NCI-H1417 (cell line): Measurements from ENCODE around the gene RTTN.
"Not testable (repeated sequence)": the region's sequence is repeated elsewhere in the genome, so short reads cannot be mapped to it uniquely, and the experiment has no call there.

Source experiments
- DNase-seq, 3 experiments: peaks; one replicate each; lab custom pipeline; 2025; lab: John Stamatoyannopoulos, UW

The RTTN gene

GRCh38 chr18:70154591-70155194, 50.8 kb downstream of the RTTN start:
- no peak for DNase-seq

DNA sequence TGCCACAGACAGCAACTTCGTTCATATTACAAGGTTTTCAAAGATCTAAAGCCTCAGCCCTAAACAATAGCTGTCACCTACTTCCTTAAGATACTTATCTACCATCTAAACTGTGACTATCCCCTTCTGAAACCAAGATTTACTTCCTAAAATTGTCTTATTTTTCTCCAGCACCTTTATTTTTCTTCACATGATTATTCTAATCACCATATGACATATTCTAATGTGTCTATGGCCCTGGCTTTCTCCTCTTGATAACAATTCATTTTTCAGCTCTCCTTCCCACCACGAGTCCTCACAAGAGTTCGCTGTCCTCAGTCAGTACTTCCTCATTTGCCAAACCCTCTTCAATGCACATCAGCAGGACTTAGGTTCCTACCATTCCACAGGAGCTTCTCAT, 53.9 kb downstream of the RTTN start:
- no peak for DNase-seq

DNA sequence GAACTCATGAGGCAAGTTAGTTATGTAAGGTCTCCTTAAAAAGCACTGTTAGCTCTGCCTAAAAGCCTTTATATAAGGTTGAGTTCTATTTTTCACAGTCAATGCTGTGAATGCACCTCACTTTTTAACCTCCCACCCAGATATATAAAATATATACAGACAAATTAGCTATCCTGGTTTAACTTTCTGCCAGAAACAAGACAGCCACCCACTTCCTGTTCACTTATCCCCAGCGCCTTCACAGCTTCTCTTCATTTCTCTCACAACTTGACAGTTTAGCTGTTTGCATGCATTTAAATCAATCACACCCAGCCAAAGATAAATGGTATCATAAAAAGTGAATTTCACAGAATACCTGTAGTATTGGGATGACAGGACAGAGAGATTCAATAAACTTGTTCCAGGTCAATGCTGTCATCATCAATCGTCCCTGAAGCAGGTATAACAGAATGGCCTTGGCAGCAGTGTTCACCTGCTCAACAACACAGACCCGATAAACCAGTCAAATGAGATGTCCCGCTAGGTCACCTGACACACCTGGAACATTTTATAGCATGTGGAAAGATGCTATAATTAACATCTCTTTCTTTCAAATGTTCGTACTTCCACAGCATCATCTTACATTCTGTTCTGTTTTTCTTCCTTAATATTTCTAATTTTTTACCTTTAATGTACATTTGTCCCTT, 55.7 kb downstream of the RTTN start:
- DNase-seq: peak in 2 of 3 experiments; percentile 15 to 58

- no peak for DNase-seq
Measured at GRCh38 chr18:70149156-70149555, 56.3 kb downstream of the RTTN start.

DNA sequence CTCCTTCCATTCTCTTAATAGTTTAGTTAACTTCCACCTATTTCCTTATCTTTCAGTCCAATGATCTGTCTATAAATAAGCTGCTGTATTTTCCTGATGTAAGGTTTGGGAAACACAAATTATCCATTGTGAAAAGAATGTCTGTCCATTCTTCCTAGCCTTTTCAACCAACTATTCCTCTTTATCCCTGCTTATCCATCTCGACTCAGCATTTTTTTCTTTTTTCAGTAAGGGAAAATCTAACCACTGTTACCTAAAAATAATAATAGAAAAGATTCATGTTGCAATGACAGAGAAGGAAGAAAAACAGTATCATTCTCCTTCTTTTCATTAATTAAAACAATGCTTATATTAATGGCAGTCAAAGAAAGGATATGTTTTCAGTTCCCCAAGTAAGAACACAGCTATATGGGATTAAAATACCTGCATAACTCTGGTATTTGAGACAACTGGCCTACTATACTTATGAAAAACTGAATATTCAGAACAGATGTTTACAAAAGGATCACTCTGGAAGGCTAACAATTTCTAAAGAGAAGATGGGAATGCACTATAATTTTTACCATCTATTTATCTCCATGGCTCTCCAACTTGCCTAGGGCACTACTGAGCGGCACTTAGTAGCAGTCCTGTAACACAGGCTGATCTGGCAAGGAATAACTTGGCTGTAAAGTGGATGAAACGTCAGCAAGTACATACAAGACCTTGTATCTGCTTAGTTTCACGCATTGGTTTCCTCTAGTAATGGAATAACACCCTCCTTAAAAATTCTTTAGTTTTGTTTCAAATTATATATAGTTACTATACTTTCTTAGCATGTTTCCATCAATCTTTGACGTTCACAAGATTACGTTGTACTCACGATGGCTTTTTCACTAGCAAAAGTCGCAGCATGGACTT, 57.2 kb downstream of the RTTN start:
- DNase-seq: no peak

GRCh38 chr18:70146174-70146573, 59.3 kb downstream of the RTTN start:
- no peak for DNase-seq

DNA sequence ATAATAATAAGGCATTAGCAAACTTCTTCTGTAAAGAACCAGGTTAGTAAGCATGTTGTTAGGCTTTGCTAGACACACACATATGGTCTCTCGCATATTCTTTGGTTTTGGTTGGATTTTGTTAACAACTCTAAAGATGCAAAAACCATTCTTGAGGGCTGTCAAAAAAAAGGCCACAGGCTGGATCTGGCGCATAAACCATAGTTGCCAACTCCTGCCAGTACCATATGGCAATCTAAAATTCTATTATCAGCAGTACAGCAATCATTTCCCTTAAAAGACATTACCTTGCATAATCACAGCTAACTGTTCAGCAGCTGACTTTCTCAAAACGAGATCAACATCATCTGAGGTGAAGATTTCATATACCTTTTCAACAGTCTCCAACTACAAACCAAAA, 63.5 kb downstream of the RTTN start:
- no peak for DNase-seq

GRCh38 chr18:70139138-70139537, 66.3 kb downstream of the RTTN start:
- no peak for DNase-seq

DNA sequence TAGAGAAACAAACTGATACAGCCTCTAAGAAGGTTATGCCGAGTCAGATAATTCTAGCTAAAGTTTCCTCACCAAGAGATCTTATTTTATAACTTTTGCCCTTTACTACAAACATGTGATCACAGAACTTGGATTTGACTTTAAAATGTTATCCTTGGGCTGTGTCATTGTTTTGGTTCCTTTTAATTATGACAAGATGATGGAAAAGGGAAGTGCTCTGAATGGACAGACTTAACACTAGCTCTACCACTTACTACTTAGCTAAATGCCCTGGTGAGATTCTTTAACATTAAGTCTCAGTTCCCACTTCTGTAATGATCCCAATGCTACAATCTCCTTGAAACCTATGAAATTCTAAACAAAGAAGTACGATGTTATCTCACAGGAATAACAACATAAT, 69.9 kb downstream of the RTTN start:
- DNase-seq: no peak

DNA sequence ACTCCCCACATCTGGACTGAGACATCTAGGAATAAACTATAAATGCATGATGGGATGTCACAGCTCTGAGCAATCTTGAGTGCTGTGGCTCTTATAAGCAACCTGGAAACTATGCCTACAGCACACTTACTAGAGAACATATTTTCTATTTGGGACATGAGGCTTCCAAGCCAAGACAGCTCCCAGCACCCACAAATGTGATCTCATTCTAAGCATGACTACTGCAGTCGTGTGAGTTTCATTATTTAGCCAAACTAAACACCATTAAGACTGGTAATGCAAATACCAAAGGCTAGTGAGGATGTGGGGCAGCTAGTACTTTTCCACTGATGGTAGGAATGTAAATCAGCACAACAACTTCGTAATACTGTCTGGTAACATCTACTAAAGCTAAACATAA, 72.5 kb downstream of the RTTN start:
- DNase-seq: no peak

DNA sequence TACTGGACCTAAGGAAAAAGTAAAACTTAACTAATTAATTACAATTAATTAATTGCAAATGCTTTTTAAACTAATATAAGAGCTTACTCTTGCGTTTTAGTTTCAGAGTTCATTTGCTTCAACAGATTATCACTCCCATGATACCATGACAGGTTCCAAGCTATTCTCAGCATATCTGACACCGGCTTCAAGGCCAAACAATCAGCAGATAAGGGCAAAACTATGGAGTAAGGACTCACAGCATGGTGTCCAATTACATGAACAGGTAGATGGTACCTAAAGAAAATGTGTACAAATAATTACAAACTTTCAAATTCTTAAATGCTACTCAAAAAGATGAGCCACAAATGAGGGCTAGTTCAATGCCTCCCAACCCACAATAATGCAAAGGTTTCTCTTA, 77.2 kb downstream of the RTTN start:
- DNase-seq: peak in 1 of 3 experiments; percentile 21

GRCh38 chr18:70127359-70127758, 78.1 kb downstream of the RTTN start:
- peak in 2 of 3 experiments; percentile 14 to 66 for DNase-seq

- peak in 2 of 3 experiments; percentile 22 to 75 for DNase-seq
Measured at GRCh38 chr18:70126832-70127231, 78.7 kb downstream of the RTTN start.

- DNase-seq: no peak
Measured at GRCh38 chr18:70124139-70124538, 81.3 kb downstream of the RTTN start.

GRCh38 chr18:70121842-70122241, 83.6 kb downstream of the RTTN start:
- no peak for DNase-seq

- no peak for DNase-seq
Measured at GRCh38 chr18:70116949-70117348, 88.5 kb downstream of the RTTN start.

DNA sequence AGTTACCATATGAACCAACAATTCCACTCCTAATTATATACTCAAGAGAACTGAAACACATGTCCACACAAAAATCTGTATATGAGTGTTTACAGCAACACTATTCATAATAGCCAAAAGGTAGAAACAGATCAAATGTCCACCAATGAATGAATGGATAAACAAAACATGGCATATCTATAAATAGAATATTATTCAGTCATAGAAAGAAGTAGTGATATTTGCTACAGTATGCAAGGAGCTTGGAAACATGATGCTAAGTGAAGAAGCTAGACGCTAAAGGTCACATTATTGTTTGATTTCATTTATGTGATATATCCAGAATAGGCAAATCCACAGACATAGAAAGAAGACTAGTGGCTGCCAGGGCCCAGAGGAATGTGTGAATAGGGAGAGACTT, 92.0 kb downstream of the RTTN start:
- no peak for DNase-seq

DNA sequence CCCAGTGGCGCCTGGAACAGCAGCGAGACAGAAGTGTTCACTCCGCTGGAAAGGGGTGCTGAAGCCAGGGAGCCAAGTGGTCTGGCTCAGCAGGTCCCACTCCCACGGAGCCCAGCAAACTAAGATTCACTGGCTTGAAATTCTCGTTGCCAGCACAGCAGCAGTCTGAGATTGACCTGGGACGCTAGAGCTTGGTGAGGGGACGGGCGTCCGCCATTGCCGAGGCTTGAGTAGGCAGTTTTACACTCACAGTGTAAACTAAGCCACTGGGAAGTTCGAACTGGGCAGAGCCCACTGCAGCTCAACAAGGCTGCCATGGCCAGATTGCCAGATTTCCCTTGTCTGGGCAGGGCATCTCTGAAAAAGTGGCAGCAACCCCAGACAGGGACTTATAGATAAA, 94.8 kb downstream of the RTTN start:
- DNase-seq: no peak

- no peak for DNase-seq
Measured at GRCh38 chr18:70107091-70107490, 98.4 kb downstream of the RTTN start.

DNA sequence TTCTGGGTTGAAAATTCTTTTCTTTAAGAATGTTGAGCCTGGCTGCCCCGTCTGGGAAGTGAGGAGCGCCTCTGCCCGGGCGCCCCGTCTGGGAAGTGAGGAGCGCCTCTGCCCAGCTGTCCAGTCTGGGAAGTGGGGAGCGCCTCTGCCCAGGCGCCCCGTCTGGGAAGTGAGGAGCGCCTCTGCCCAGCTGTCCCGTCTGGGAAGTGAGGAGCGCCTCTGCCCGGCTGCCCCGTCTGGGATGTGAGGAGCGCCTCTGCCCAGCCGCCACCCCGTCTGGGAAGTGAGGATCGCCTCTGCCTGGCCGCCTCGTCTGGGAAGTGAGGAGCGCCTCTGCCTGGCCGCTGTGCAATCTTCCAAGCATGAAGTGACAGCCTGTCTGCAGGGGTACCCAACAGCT, 102.6 kb downstream of the RTTN start:
- DNase-seq: not testable (repeated sequence)

GRCh38 chr18:70089858-70090257, 115.6 kb downstream of the RTTN start:
- DNase-seq: no peak

- DNase-seq: no peak
Measured at GRCh38 chr18:70086085-70086484, 119.4 kb downstream of the RTTN start.

- no peak for DNase-seq
Measured at GRCh38 chr18:70085641-70086040, 119.8 kb downstream of the RTTN start.
